ENCODE results near the gene SCRG1.

Gene SCRG1

DNA sequence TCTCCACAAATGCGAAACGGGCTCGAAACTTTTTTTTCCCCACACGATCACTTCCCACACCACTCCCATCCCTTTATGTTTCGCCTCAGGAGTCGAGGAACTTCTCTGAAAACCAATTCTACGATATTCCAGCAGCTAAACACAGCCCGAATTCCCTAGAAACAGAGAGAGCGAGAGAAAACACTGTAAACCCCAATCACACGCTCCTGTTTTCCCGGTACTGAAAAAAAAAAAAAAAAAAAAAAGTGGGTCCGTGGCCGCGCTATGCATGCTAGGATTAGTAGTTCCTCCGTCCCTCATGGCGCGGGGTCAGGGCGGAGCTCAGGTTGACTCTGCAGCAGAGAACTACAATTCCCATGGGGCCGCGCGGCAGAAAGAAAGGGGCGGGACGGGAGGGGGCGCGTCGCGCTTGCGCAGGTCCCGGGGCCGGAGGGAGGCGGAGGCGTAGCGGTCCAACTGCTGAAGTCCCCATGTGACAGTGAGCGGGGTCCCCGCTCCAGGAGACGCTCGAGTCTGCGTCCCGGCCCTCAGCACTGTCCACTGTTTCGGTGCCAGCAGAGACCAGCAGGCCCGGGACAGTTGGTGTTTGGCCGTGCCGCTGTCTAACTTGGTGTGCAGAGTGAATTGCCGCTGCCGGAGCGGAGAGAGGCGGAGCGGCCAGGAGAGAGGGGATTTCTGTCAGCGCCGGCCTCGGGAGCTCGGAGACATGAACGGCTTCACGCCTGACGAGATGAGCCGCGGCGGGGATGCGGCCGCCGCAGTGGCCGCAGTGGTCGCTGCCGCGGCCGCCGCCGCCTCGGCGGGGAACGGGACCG is 28.2 kb downstream of the SCRG1 start, which contains the start of gene SAP30:
TSS of gene SAP30 (plus strand) at position 478 of the 815 bp plus-strand sequence. CDS start at position 707, 229 bp downstream.
- peak within 1 kb of the TSS; percentile 92 for H3K4me3 ChIP-seq (ENCODE audit: low read depth, low read length)
- DNase-seq (ENCODE audit: low read depth) = peak; percentile 99
- TF ChIP-seq, protein P1, sequence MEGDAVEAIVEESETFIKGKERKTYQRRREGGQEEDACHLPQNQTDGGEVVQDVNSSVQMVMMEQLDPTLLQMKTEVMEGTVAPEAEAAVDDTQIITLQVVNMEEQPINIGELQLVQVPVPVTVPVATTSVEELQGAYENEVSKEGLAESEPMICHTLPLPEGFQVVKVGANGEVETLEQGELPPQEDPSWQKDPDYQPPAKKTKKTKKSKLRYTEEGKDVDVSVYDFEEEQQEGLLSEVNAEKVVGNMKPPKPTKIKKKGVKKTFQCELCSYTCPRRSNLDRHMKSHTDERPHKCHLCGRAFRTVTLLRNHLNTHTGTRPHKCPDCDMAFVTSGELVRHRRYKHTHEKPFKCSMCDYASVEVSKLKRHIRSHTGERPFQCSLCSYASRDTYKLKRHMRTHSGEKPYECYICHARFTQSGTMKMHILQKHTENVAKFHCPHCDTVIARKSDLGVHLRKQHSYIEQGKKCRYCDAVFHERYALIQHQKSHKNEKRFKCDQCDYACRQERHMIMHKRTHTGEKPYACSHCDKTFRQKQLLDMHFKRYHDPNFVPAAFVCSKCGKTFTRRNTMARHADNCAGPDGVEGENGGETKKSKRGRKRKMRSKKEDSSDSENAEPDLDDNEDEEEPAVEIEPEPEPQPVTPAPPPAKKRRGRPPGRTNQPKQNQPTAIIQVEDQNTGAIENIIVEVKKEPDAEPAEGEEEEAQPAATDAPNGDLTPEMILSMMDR (conservative IDR thresholded peaks at IDR 0.05; ENCODE audit: low read depth, low read length) = no peak

- TF ChIP-seq, protein P1 (conservative IDR thresholded peaks at IDR 0.05; ENCODE audit: low read depth, low read length) = no peak
- no peak for DNase-seq (ENCODE audit: low read depth)
- peak overlapping the region; percentile 71 for H3K4me3 ChIP-seq (ENCODE audit: low read depth, low read length)
These were observed 28.8 kb downstream of the SCRG1 start for GRCh38 chr4:173370130-173370476.

- DNase-seq (ENCODE audit: low read depth) = peak; percentile 30
- no peak overlapping the region for H3K4me3 ChIP-seq (ENCODE audit: low read depth, low read length)
- TF ChIP-seq, protein P1 (conservative IDR thresholded peaks at IDR 0.05; ENCODE audit: low read depth, low read length) = no peak
These were observed 31.0 kb downstream of the SCRG1 start for GRCh38 chr4:173367946-173368345.

- no peak overlapping the region for H3K4me3 ChIP-seq (ENCODE audit: low read depth, low read length)
- DNase-seq (ENCODE audit: low read depth) = peak; percentile 35
- TF ChIP-seq, protein P1 (conservative IDR thresholded peaks at IDR 0.05; ENCODE audit: low read depth, low read length) = no peak
These were observed 31.6 kb downstream of the SCRG1 start for GRCh38 chr4:173367285-173367684.

- H3K4me3 ChIP-seq (ENCODE audit: low read depth, low read length) = no peak overlapping the region
- DNase-seq (ENCODE audit: low read depth) = no peak
- TF ChIP-seq, protein P1 (conservative IDR thresholded peaks at IDR 0.05; ENCODE audit: low read depth, low read length) = no peak
These were observed 33.4 kb downstream of the SCRG1 start for GRCh38 chr4:173365359-173365996.

DNA sequence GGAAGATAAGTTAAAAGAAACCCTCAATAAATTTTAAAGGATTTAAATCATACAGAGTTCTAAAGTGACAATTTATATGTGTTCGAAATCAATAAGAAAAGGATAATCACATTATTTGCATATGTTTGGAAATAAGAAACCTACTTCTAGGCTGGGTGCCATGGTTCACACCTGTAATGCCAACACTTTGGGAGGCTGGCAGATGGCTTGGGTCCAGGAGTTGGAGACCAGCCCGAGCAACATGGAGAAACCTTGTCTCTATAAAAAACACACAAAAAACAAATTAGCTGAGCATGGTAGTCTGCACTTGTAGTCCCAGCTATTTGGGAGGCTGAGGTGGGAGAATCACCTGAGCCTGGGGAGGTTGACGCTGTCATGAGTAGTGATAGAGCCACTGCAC is 36.2 kb downstream of the SCRG1 start:
- H3K4me3 ChIP-seq (ENCODE audit: low read depth, low read length) = no peak overlapping the region
- no peak for DNase-seq (ENCODE audit: low read depth)
- TF ChIP-seq, protein P1 (conservative IDR thresholded peaks at IDR 0.05; ENCODE audit: low read depth, low read length) = no peak
